COLO668 (cell line): Measurements from ENCODE around the gene AGPAT1.
"Not testable (repeated sequence)": the region's sequence is repeated elsewhere in the genome, so short reads cannot be mapped to it uniquely, and the experiment has no call there.

Source experiments
- DNase-seq: peaks from one replicate; lab custom pipeline; 2025; ENCODE audit not compliant: unreplicated experiment; lab: John Stamatoyannopoulos, UW

Gene AGPAT1

DNA sequence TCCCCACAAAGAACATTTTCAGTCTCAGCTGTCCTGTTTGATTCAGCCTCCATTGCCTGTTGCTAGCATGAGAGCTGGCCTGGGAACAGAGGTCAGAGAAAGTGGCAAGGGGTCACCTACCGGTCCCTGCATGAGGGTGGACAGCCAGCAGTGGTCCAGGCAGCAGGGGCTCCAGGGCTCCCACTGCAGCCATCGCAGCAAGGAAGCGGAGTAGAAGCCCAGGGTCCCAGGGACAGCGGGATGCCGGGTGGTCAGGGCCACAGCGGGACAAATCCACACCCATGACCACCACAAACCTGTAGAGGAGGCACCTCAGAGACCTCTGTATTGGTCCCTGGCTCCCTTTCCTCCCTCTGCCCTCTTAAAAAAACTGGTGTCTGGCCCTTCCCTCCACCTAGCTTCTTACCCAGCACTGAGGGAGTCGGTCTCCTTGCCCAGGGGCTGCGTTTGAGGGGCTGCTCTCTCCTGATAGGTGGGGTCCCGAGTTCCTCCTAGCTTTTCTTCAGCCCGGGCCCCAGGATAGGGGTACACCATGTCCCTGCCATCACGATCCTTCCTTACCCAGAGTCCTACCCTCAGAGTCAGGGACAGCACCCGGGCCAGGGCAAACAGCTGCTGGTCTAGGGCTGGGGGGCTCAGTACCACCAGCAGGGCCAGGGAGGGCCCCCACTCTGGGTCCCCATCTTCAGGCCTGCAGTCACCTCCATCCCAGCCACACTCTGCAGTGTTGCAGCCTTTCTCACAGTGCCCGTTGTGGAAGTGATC is 25.0 kb upstream of the AGPAT1 start:
- no peak for DNase-seq

DNA sequence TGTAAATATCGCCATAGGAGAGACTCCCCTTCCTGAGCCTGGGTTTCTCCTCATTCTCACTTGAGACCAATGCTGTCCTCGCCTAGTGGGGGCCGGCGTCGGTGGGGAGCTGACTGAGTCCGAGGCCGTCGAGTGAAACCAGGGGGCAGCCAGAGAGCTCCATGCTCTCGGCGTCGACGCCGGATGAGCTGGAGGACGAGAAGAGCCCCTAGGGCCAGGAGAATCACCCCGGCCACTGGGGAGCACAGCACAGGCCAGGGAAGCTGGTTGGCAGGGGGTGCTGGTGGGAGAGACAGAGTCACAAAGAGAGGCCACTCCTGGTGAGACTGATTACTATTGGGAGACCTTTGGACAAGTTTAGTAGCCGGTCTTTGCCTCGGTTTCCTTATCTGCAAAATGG is 23.0 kb upstream of the AGPAT1 start:
- DNase-seq, result no peak

DNA sequence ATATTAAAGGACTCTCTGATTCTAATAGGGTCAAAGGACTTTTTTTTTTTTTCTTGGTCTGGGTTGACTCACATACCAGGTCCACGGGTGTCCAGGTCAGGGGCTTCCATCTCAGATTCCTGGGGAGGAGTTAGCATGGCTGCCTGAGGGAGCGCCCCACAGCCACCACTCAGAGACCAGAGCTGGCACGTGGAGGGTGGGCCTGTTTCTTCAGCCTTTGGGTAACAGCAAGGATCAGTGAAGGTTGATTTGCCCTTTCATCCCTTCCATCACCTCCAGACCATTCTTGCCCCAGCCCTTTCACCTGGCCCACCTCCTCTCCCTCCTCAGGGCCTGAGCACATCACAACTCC is 22.4 kb upstream of the AGPAT1 start:
- DNase-seq, result no peak

DNA sequence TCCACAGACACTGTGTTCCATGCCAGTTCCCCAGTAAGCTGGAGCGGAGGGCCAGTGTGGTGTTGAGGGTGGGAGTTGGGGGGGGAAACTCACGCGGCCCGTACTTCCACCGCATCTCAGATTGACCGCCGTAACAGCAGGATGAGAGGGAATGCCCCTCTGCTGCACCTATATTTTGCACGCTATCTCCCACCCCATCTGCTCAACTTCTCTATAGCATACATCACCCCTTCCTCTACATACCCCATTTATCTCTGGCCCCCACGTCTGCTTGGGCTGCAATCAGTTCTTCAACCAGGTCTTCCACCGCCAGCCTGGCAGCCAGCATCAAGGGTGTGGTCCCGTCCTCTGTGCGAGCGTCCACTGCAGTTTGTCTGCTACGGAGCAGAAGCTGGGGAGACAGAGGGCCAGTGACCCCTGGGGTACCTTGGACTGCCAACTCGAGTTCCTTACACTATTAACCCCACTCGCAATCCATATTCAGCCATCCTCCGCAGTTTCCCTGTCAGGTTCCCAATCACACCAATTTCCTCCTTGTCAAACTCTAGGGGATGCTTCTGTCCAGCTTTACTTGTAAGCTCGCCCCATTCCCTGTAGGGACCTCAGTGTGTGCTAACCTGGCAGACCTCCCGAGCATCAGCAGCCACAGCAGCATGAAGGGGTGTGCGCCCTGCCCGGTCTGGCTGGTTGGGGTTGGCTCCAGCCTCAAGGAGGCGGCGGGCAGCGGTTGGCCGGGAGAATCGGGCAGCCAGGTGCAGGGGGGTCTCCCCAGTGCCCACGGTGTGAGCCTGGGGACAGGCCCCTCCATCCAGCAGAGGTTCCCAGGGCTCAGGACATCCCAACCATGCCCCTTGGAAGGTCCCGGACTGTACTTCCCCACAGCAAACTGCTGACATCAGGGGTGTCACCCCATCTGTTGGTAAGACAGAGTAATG is 21.1 kb upstream of the AGPAT1 start:
- DNase-seq, result no peak

DNA sequence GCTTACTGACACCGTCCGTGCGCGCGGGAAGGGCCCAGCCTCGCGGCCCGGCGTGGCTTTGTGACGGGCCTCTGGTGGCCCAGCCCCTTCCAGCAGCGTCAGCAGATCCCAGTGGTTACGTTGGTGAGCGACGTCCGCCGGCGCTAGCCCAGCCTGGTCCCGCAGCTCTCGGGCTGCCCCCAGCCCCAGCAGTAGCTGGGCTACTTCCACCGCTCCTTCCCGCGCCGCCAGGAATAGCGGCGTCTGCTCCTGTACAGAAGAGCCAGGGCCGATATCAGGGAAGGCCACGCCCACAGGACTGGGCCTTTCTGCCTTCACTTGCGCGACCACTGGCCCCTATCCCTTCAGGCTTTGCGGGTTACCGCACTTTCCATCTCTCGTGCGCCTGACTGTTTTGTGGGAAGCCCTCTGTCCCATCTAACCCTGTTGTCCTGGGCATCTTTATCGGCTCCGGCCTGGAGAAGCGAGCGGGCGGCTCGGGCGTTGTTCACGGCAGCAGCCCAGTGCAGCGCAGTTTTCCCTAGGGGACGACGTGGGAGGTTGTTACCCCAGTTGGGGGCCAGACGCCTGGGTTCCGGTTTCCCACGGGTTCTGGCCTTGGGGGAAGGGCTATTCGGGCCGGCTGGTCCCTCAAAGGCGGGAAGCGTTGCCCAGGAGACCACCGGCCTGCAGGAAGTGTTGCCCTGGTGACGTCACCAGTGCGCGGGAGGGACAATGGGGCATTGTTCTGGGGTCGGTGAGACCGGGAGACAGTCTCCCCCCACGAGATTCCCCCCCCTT is 20.2 kb upstream of the AGPAT1 start:
- DNase-seq, result peak; percentile 85

DNA sequence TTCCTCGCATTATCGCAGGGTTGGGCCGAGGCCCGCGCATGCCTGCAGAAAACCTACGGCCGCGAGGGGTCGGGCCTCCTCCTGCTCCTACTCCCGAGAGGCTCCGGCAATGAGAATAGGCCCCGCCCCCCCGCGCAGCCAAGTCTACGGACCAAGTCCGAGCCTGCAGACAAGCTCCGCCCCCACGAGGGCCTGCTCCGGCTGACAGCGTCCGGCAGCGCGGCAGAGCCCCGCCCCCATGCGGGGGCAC is 19.7 kb upstream of the AGPAT1 start:
- DNase-seq, result peak; percentile 99

DNA sequence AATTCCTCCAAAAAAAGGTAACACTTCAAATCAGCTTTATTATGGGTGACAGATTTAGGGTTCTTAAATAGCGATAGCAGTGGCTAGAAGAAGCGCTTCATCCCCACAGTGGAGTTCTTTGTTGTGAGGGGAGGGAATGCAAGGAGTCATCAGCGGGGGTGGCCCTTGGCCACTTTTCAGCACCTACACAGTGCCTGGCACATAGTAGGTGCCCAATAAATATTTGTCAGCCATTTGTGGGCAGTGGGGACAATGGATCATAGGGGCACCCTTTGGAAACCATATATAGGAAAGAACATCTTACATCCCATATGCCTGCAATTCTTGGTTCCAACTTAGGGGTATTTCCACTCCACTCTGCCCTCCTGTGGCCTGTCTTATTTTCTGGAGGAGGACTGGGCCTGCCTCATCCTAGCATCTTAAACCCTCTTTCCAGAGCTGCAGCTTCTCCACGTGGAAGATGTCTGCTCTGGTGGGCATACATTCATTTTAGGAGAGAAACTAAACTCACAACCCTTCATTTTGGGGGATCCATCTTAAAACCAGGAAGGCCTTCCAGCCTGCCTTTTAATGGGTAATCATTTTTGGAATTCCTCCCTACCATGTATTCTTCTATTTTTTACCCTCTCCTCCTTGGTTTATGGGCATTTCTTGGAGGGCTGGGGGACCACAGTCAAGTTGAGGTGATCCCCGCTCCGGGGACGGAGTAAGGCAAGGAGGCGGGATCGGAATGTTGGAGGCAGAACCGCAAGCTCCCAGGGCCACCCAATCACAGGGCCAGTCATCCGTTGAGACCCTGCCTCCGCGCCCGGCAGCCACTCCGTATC is 19.2 kb upstream of the AGPAT1 start:
- DNase-seq, result no peak

DNA sequence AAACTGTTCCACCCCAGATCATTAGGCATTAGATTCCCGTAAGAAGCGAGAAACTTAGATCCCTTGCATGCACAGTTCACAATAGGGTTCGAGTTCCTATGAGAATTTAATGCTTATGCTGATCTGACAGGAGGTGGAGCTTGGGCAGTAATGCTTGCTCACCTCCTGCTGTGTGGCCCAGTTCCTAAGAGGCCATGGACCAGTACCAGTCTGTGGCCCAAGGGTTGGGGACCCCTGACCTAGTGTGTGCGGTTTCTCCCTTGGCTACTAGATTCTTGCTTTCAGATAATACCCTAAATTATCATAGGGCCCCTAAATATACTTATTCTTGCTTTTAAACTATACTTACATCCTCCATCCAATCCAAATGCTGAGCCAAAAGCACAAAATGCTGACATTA is 18.5 kb upstream of the AGPAT1 start:
- DNase-seq, result no peak

DNA sequence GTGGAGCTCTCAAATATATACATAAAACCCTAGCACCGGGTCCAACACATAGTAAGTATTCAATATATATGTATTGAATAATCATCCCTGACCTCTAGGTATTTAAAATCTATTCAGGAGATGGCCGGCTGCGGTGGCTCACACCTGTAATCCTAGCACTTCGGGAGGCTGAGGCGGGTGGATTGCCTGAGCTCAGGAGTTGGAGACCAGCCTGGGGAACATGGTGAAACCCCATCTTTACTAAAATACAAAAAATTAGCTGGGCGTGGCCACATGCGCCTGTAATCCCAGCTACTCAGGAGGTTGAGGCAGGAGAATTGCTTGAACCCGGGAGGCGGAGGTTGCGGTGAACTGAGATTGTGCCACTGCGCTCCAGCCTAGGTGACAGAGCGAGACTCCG is 17.2 kb upstream of the AGPAT1 start:
- not testable (repeated sequence) for DNase-seq

DNA sequence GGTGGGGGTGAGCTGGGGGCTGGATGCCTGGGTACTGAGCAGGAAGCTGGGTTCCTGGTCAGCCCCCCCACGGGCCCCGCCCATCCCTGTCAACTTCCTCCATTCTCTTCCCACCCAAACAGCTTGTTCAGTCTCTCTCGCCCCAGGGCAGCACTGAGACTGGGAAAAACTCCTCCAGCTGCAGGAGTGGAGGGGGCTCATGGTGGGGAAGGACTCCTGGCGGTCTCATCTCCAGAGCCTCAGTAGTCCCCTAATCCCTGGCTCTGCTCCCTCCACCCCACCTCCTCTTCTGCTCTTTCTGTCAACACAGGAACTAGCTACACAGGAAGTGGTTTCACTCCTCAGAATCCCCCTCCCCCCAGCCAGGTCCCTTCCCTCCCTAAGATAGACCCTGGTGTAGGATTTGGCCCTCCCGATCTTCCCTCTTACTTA is 16.7 kb upstream of the AGPAT1 start, which contains the start of gene GPSM3:
GPSM3 (minus strand) TSS at position 36 of the 432 bp plus-strand sequence. CDS start 130 bp downstream, outside the sequence.
- DNase-seq, result peak; percentile 19

DNA sequence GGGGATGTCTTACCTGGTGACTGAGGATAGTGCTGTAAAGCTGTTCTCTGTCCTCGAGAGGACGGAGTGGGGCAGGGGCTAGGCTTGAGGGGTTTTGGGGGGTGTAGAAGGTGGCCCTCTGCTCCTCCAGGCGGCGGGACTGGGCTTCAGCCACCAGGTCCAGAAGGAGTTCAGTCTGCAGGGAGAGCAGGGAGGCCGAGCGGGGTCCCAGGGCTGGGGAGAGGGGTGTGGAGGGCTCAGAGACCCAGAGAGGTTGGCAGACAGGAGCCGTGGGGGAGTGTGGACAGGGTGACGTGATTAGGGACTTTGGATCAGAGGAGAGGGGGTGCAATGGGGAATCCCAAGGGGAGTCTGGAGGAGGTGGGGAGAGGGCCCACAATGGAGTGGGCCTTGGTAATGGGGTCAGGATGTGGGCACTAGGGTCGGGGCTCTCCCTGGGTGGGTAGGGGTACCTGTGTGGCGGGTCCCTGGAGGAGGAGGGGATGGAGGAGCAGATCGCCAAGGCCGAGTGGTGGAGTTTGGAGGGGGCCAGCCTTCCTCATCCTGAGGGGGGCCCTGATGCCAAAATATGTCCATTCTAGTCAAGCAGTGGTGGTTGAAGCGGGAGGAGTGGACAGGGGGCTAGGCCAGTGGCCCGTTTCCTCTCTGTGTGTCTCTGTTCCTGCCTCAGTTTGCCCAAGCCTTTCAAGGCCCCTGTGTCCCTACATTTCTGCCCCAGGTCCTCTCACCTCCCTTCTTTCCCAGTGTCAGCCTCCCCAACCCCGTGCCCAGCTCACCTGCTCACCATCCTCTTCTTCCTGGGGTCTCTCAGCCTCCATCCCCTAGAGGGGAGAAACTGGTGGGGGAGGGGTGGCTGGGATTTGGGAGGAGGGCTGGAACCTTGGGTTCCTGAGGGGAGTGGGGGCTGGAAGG is 16.1 kb upstream of the AGPAT1 start:
- DNase-seq, result no peak

DNA sequence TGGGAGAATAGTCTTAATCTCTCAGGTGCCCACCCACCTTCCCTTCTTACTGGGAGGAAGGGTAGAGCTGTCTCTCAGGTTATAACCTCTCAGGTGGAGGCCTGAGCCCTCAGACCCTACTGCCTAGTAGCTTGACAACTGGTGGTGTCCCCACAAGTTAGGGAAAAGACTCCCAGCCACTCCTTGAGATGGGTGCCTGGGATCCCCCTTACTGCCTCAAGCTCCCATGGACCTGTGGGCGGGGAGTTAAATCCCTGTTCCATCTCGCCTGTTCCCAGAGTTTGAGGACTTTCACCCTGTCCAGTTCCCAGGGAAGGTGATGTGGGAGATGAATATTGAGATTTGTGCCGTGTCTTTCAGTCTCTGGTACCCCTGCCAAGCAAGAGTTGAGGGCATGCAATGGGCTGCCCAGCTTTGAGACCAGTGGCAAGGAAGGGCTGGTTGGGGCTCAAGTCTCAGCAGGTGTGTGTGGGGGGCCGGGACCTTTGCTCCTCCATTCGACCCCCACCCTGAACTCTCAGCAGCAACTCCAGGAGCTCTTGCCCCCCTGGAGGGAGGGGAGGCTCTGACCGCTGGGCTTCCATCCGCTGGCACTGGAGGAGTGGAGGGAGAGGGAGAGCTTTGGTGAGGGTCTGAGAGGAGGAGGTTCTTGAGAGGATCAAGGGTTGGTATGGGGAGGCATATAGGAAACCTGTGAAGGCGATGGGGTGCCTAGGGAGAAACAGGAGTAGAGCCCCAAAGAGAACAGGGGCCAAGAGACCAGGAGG is 15.2 kb upstream of the AGPAT1 start:
- no peak for DNase-seq

DNA sequence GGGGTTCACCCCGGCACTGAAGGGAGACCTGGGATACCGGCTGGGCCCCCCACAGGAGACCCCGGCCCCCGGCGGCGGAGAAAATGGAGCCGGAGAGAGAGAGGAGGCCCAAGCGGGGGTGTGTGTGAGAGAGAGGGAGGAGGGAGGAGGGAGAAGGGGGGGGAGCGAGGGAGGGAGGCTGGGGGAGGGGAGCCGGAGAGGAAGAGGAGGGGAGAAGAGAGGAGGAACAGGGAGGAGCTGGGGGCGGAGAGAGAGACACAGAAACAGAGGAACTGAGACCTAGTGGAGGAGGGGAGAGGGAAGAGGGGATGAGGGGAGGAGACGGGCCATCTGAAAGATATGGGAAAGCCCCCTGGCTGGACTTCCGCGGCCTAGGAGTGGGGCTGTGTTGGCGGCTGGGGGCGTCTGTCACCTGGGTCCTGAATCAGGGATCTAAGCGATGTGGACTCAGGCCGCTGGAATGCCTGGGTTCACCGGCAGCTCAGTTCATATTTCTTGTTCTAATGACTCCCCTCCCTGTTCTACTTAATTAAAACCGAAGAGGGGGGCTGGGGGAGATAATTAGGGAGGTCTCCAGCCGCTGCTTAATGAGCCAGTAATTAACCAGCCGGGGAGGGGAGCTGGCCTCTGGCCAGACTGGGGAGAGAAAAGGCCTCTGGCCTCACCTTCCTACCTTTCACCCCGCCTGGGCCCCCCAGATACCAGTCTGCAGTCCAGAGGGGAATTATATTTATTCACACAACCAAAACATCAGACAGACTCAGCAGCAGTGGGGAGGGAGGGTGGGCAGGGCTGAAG is 14.4 kb upstream of the AGPAT1 start, which contains the start of gene PBX2:
PBX2 (minus strand) TSS at position 149 of the 798 bp plus-strand sequence. CDS start 287 bp downstream, outside the sequence.
- DNase-seq, result peak; percentile 64

DNA sequence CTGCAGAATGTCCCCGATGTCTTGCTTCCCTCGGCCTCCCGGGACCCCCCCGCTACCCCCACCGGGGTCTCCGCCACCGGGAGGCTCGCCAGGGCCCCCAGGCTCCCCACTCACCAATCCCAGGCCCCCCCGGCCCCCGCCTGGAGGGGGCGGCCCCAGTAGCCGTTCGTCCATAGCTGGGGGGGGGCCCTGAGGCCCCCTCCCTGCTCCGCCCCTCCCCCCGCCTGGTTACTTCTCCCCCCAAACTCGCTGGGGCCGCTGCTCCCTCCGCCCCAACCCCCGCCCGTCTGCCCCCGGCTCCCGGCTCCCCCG is 13.8 kb upstream of the AGPAT1 start:
- DNase-seq, result no peak

DNA sequence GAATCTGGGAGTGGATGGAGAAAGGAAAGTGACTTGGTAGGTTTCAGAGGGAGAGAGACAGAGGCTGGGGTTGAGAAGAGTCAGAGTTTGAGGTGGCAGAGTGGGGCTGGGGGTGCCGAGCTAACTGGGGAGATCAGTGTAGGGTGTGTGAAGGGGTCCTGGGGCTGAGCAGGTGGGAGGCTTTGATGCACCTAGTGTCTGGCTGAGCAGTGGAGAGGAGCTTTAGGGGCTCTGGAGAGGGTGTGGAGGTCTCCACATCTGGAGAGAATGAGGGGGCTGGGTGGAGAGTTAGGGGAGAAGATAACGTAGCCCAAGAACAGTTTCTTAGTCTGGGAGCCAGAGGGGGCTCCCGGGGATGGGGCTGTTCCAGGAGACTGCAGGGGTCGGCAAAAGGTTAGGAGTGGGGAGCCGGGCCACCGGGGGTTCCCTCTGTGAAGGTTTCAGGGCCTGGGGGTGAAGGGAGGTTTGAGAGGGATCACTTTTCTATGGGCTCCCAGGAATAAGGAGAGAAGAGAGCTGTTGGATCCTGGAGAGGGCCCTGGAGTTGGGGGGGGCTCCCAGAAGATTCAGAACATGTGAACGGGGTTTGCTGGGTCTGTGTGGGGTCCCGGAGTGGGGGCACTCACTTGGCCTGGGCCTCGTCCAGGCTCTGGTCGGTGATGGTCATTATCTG is 13.3 kb upstream of the AGPAT1 start:
- DNase-seq, result no peak

DNA sequence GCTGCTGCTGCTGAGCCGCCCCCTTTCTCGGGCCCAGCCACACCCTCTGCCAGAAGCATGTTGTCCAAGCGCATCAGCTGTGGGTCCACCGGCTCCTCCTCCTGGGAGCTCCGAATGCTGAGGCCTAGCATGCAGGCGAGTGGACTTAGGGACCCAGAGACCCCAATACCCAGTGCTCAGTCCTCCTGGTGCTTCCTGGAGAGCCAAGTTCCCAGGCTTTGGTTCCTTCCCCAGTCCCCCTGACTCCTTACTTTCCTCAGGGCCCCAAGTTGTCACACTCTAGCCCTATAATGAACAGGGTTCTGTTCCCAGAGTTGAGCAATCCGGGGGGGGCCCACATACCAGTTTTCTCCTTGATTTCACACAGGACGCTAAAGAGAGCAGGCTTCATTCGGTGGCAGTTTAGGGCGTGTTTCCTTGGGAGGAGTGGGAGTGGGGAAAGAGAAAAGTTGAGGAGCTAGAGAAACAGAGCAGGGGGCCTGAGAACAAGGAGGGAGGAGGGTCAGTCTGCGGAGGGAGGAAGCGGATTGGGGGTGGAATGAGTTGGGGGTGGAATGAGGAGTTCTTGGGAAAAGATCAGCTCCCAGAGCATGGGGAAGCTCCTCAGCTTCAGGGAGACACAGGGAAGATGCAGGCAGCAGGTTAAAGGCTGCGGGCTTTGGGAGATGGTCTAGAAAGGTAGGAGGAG is 12.6 kb upstream of the AGPAT1 start:
- DNase-seq, result no peak
